OCI-LY1 (cell line): ENCODE data around the gene GBA2.

Source experiments
- H2AFZ ChIP-seq: fragments of 200-600 bp; sonication (generic), shearing (Covaris generic); 2 replicates; pipeline ENCODE4 v1.6.0; 2014; ENCODE audit warnings: antibody characterized with exemption, mild to moderate bottlenecking, low read length
- H3F3A ChIP-seq: fragments of 200-600 bp; sonication (generic), shearing (Covaris generic); 2 replicates; pipeline ENCODE4 v1.6.0; 2014; ENCODE audit warnings: mild to moderate bottlenecking, antibody characterized with exemption, low read length, moderate library complexity; ENCODE audit not compliant: insufficient read depth
- H3K27ac ChIP-seq: fragments of 200-600 bp; sonication (generic); 2 replicates; pipeline ENCODE4 v1.5.1; 2014; ENCODE audit warnings: low read length, mixed run types, mild to moderate bottlenecking, low read depth; ENCODE audit not compliant: poor library complexity, severe bottlenecking
- H3K27me3 ChIP-seq: fragments of 200-600 bp; sonication (generic); 2 replicates; pipeline ENCODE4 v1.6.0; 2014; ENCODE audit warnings: antibody characterized with exemption, mild to moderate bottlenecking, low read length, moderate library complexity; ENCODE audit not compliant: insufficient read depth
- H3K36me3 ChIP-seq: fragments of 200-600 bp; sonication (generic); 2 replicates; pipeline ENCODE4 v1.6.1; 2014; ENCODE audit warnings: mild to moderate bottlenecking, antibody characterized with exemption, low read length, moderate library complexity, mixed read lengths; ENCODE audit not compliant: insufficient read depth
- H3K4me1 ChIP-seq: fragments of 200-600 bp; sonication (generic); 2 replicates; pipeline ENCODE4 v1.5.1; 2014; ENCODE audit warnings: mild to moderate bottlenecking, low read length, moderate library complexity; ENCODE audit not compliant: insufficient read depth, severe bottlenecking
- H3K4me2 ChIP-seq: fragments of 200-600 bp; sonication (generic), shearing (Covaris generic); 2 replicates; pipeline ENCODE4 v1.6.1; 2014; ENCODE audit warnings: low read length
- H3K4me3 ChIP-seq: fragments of 200-600 bp; sonication (generic); 2 replicates; pipeline ENCODE4 v1.5.1; 2014; ENCODE audit warnings: low read length, low read depth, mild to moderate bottlenecking, mixed read lengths; ENCODE audit not compliant: poor library complexity, severe bottlenecking
- H3K79me2 ChIP-seq: fragments of 200-600 bp; shearing (Covaris generic); 2 replicates; pipeline ENCODE4 v1.6.1; 2016; ENCODE audit warnings: mixed run types, low read length, mixed read lengths; ENCODE audit not compliant: insufficient read depth
- H3K9ac ChIP-seq: fragments of 200-600 bp; sonication (generic), shearing (Covaris generic); 2 replicates; pipeline ENCODE4 v1.6.1; 2014; ENCODE audit warnings: mild to moderate bottlenecking, low read length, mixed read lengths
- H3K9me2 ChIP-seq: fragments of 200-600 bp; sonication (generic), shearing (Covaris generic); 2 replicates; pipeline ENCODE4 v1.6.1; 2014; ENCODE audit warnings: low read depth, mild to moderate bottlenecking, low read length, mixed read lengths
- H3K9me3 ChIP-seq: fragments of 200-600 bp; shearing (Covaris generic); 2 replicates; pipeline ENCODE4 v1.6.1; 2014; ENCODE audit warnings: low read length, mixed read lengths
- H4K20me1 ChIP-seq: fragments of 200-600 bp; sonication (generic), shearing (Covaris generic); 2 replicates; pipeline ENCODE4 v1.6.0; 2016; ENCODE audit warnings: mild to moderate bottlenecking, low read length; ENCODE audit not compliant: insufficient read depth
- EZH2 ChIP-seq: fragments of 200-600 bp; sonication (generic), shearing (Covaris generic); IDR thresholded peaks from 2 replicates; pipeline ENCODE4 v1.8.0; 2017; ENCODE audit warnings: borderline replicate concordance, mixed run types, mild to moderate bottlenecking, antibody characterized with exemption, low read length, moderate library complexity, mixed read lengths
- TF ChIP-seq, protein P1 (sequence below): fragments of 200-600 bp; sonication (generic), shearing (Covaris generic); IDR thresholded peaks from 2 replicates; pipeline ENCODE4 v1.5.1; 2017; ENCODE audit warnings: mild to moderate bottlenecking, antibody characterized with exemption, low read length, moderate library complexity, mixed read lengths

Gene GBA2

GRCh38 chr9:35748858-35749514 is at the start of gene GBA2, which contains the start of gene RGP1:
GBA2 (minus strand) TSS chr9:35749228; CDS start chr9:35748704, 524 bp downstream.
RGP1 (plus strand) TSS chr9:35749287; CDS start chr9:35749756, 469 bp downstream.
- H3K4me3 ChIP-seq: peak within 1 kb of the TSS; percentile 76
- peaks cover 29% of the 10 kb centered on the region for H3K79me2 ChIP-seq
- H3K27me3 ChIP-seq: no peaks in the 10 kb centered on the region
- H3K4me1 ChIP-seq: peaks cover 36% of the 10 kb centered on the region
- H4K20me1 ChIP-seq: no peaks in the 10 kb centered on the region
- no peak for TF ChIP-seq EZH2
- TF ChIP-seq, protein P1, sequence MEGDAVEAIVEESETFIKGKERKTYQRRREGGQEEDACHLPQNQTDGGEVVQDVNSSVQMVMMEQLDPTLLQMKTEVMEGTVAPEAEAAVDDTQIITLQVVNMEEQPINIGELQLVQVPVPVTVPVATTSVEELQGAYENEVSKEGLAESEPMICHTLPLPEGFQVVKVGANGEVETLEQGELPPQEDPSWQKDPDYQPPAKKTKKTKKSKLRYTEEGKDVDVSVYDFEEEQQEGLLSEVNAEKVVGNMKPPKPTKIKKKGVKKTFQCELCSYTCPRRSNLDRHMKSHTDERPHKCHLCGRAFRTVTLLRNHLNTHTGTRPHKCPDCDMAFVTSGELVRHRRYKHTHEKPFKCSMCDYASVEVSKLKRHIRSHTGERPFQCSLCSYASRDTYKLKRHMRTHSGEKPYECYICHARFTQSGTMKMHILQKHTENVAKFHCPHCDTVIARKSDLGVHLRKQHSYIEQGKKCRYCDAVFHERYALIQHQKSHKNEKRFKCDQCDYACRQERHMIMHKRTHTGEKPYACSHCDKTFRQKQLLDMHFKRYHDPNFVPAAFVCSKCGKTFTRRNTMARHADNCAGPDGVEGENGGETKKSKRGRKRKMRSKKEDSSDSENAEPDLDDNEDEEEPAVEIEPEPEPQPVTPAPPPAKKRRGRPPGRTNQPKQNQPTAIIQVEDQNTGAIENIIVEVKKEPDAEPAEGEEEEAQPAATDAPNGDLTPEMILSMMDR: no peak
- H3K4me2 ChIP-seq: peak within 1 kb of the TSS; percentile 79
- H3K9me2 ChIP-seq: no peaks in the 10 kb centered on the region
- H2AFZ ChIP-seq: no peak within 1 kb of the TSS
- H3K36me3 ChIP-seq: peaks cover 31% of the 10 kb centered on the region; the same call in 1 of the 2 replicates
- H3F3A ChIP-seq: no peaks in the 10 kb centered on the region
- H3K9me3 ChIP-seq: no peaks in the 10 kb centered on the region
- H3K9ac ChIP-seq: peak within 1 kb of the TSS; percentile 75
- peak within 1 kb of the TSS; percentile 53 for H3K27ac ChIP-seq

GRCh38 chr9:35797311-35798109 is 48.5 kb upstream of the GBA2 start:
- no peak overlapping the region for H3K27ac ChIP-seq
- no peaks in the 10 kb centered on the region for H3K27me3 ChIP-seq
- no peak overlapping the region for H3K9ac ChIP-seq
- H3K4me2 ChIP-seq: no peak overlapping the region
- H3K79me2 ChIP-seq: no peaks in the 10 kb centered on the region
- H3K4me1 ChIP-seq: no peaks in the 10 kb centered on the region
- H3K9me2 ChIP-seq: no peaks in the 10 kb centered on the region
- H2AFZ ChIP-seq: no peak overlapping the region
- no peaks in the 10 kb centered on the region for H3K9me3 ChIP-seq
- peaks cover 6% of the 10 kb centered on the region; the same call in 1 of the 2 replicates for H3K36me3 ChIP-seq
- H4K20me1 ChIP-seq: no peaks in the 10 kb centered on the region
- H3F3A ChIP-seq: no peaks in the 10 kb centered on the region
- TF ChIP-seq, protein P1: no peak
- no peak for TF ChIP-seq EZH2
- H3K4me3 ChIP-seq: no peak overlapping the region

GRCh38 chr9:35795695-35796094 is 46.7 kb upstream of the GBA2 start:
- H3K9ac ChIP-seq: no peak overlapping the region

More at GRCh38 chr9:35795695-35796094, 46.7 kb upstream of the GBA2 start:
- Histone ChIP-seq H3K9me2 (no peaks in the 10 kb centered on the region), H3K79me2 (no peaks in the 10 kb centered on the region), H3K27me3 (no peaks in the 10 kb centered on the region), H3K4me3 (no peak overlapping the region), H3K9me3 (no peaks in the 10 kb centered on the region), H3K4me1 (no peaks in the 10 kb centered on the region), H3F3A (no peaks in the 10 kb centered on the region), H4K20me1 (no peaks in the 10 kb centered on the region), H3K36me3 (peaks cover 1% of the 10 kb centered on the region; the same call in 1 of the 2 replicates), H2AFZ (no peak overlapping the region), H3K4me2 (no peak overlapping the region), H3K27ac (no peak overlapping the region)
- no peak for TF ChIP-seq EZH2
- TF ChIP-seq, protein P1: no peak
